HG03575 (cell line): ENCODE data around the gene IRAK2.
"Not testable (repeated sequence)": the region's sequence is repeated elsewhere in the genome, so short reads cannot be mapped to it uniquely, and the experiment has no call there.

ENCODE experiments used
- ATAC-seq: cut with Tn5 transposase; IDR thresholded peaks from one replicate; pipeline ENCODE4 v1.9.1; 2021; ENCODE audit not compliant: unreplicated experiment, insufficient number of reproducible peaks, low FRiP score; ENCODE audit errors: extremely low read depth

Gene IRAK2

DNA sequence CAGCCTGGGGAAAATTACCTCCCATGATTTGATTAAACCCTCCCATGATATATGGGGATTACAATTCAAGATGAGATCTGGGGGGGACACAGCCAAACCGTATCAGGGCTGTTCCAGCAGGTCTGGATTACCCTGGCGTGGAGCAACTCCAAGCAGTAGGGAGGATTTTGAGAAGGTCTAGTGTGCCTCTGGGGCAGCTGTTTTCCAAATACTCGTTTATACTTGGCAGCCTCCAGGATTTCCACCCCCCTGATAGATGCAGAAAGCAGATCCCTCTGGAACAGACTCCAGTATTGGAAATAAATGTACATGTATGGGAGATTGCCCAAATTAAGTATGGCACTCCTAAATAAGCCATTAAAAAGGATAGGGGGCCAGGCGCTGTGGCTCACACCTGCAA lies 7.7 kb upstream of the IRAK2 start:
- ATAC-seq: no peak

DNA sequence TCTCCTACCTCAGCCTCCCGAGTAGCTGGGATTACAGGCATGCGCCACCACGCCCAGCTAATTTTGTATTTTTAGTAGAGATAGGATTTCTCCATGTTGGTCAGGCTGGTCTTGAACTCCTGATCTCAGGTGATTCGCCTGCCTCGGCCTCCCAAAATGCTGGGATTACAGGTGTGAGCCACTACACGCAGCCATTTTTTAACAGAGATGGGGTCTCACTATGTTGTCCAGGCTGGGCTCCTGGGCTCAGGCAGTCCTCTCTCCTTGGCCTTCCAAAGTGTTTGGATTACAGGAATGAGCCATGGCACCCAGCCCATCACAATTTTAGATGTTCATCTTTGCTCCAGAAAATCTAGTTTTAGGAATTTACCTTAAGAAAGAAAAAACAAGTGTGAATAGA lies 6.2 kb upstream of the IRAK2 start:
- ATAC-seq: not testable (repeated sequence)

DNA sequence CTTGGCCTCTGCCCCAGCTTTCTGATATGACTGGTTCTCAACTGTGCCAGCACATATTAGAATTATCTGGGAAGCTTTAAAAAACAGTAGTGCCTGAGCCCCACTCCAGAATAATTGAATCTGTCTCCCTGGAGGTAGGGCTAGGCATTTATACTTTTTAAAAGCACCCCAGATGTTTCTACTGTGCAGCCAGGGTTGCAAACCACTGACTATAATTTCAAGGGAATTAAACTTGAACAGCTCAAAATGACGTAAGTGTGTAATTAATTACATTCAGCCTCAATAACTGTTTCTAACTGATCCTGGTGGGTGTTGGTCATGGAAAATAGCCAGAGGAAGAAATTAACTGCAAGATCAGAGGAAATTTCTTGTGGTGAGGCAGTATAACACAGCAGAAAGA lies 4.4 kb upstream of the IRAK2 start:
- ATAC-seq: no peak

DNA sequence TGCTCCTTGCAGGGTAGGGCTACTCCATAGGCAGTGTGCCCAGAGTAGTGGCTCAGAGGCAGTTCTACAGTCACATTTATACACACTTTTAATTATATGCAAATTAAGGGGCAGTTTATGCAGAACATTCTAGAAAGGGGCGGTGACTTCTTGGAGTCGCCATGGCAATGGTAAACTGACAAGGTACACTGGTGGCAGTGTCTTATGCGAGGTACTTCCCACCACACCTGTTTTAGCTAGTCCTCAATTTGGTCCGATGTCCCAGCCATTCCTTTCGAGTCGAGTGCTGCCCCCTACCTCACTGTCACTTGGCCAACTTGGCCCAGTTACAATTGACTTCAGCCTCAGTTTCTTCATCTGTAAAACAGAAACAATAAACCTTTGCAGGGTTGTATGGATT lies 3.8 kb upstream of the IRAK2 start:
- ATAC-seq: no peak

DNA sequence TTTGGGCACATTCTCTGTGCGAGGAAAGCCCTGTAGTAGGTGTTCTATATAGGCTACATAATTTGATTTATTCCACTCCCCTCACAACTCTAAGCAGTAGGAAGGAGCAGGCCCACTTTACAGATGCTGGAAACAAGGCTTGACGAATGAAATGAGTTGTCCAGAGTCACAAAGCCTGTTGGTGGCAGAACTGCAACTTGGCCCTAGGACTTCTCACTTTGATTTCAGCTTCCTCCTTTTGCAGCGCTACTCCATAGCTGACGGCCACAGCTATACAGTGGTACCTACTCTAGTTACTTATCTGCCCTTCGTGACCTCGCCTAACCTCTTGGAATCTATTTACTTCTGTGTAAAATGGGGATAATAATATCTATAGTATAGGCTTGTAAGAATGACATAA lies 2.5 kb upstream of the IRAK2 start:
- ATAC-seq: no peak

DNA sequence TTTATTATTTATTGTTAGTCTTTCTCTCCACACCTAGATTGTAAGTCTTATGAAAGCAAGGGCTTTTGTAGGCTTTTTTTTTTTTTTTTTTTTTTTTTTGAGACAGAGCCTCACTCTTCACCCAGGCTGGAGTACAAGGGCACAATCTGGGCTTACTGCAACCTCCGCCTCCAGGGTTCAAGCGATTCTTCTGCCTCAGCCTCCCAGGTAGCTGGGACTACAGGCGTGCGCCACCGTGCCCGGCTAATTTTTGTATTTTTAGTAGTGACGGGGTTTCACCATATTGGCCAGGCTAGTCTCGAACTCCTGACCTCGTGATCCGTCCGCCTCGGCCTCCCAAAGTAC lies 546 bp upstream of the IRAK2 start:
- not testable (repeated sequence) for ATAC-seq

DNA sequence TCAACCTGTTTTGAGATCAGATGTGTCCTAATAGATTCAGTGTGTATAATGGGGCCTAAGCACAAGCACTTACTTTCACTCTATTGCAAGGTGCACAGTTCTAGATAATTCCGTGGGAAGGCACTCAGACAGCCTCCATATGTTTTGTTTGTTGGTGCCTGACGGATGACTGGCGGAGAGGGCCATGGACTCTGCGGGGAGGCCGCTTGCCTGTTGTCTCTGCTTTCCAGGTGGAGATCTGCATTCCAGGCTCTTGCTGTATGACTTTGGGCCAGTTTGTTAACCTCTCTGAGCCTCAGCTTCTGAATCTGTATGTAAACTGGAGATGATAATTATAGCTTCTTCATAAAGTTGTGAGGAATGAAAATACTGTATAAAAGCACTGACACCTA lies 1.5 kb downstream of the IRAK2 start:
- ATAC-seq: no peak

DNA sequence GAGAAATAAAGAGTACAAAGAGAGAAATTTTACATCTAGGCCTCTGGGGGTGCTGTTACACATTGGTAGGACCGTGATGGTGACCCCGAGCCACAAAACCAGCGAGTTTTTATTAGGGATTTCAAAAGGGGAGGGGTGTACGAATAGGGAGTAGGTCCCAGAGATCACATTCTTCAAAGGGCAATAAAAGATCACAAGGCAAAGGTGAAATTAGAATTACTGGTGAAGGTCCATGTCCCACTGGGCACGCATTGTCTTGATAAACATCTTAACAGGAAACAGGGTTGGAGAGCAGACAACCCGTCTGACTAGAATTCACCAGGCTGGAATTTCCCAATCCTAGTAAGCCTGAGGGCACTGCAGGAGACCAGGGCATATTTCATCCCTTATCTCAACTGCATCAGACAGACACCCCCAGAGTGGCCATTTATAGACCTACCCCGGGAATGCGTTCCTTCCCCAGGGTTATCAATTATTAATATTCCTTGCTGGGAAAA lies 4.3 kb downstream of the IRAK2 start:
- no peak for ATAC-seq

DNA sequence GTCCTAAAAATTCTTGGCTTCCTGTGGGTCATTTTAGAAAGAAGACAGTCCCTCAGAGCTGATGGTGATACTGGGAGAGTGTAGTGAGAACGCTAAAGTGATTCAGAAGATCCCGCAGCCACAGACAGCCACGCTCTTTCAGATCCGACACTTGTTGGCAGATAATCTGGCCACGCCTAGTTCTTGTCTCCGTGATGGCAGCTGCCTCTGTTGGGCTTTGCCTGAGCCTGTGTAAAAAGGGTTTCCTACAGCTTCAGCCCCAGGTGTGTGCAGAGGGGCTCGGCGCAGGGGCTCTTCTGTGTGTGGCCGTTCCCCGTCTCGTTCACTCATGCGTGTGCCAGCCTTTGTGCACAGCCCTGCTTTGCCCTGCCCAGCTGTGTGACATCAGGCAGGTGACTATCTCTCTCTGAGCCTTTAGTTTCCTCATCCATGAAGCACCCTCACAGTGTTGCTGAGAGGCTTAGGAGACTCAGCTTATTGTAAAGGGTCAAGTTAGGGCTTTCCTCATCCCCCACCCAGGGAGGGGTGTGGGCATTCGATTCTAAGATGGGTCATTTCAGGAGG lies 6.3 kb downstream of the IRAK2 start:
- ATAC-seq: no peak

DNA sequence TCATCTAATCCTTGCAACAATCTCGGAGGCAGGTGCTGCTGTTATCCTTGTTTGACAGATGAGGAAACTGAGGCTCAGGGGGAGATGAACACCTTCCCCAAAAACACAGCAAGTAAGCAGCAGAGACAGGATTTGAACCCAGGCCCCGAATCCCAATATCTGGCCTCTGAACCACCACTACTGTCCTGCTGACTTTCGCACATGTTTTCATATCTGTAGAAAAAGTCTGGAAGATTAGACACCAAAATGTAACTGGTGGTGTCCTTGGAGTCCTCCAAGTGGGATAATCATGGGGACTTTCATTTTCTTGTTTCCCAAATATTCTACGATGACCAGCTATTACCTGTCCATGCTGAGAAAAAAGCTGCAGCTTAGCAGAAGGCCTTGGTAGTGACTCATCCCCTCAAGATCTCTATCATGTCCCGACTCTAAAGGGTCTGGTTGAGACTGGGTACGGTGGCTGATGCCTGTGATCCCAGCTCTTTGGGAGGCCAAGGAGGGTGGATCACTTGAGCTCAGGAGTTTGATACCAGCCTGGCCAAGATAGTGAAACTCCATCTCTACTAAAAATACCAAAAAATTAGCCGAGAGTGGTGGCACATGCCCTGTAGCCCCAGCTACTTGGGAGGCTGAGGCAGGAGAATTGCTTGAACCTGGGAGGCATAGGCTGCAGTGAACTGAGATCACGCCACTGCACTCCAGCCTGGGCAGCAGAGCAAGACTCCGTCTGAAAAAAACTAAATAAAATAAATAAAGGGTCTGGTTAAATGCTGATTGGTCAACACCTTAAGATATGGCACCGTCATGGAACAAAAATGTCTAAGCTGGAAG lies 8.6 kb downstream of the IRAK2 start:
- no peak for ATAC-seq

DNA sequence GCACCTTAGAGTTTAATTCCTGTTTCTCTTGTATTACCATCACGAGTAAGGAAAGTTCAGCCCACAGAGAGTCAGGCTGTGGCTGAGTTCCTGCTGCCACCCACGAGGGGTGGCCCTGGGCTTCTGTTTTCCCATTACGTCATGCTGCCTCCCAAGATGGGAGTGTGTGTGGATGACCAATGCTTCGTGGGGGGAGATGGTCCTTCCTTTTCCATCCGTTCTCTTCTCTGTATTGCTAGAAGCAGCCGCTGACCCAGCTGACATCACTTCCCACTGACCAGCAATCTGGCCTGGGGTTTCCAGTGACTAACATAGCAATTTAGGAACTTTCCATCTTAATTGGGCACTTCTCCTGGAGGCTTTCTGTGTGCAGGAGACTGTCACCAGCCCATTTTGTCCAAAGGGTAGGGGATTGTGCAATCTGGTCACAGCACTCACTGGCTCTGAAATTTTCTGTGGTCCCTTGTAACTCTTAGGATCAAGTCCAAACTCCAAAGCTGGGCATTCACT lies 9.3 kb downstream of the IRAK2 start:
- no peak for ATAC-seq

DNA sequence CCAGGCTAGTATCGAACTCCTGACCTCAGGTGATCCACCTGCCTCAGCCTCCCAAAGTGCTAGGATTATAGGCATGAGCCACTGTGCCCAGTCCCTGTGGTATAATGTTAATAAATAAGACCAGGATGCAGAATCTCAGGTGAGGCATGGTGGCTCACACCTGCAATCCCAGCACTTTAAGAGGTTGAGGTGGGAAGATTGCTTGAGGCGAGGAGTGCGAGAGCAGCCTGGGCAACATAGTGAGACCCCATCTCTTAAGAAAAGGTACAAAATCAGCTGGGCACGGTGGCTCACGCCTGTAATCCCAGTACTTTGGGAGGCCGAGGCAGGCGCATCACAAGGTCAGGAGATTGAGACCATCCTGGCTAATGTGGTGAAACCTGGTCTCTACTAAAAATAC lies 10.6 kb downstream of the IRAK2 start:
- ATAC-seq: not testable (repeated sequence)

DNA sequence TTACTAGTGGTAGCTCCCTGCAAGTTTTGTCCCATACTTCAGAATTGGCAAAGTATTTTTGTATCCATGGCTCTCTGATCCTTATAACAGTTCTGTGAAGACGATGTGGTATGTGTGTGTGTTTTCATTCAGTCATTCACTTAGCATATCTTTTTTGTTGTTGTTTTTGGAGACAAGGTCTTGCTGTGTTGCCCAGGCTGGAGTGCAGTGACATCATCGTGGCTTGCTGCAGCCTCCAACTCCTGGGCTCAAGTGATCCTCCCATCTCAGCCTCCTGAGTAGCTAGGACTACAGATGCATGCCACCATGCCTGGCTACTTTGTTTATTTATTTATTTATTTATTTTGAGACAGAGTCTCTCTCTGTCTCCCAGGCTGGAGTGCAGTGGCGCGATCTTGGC lies 11.4 kb downstream of the IRAK2 start:
- ATAC-seq: not testable (repeated sequence)

DNA sequence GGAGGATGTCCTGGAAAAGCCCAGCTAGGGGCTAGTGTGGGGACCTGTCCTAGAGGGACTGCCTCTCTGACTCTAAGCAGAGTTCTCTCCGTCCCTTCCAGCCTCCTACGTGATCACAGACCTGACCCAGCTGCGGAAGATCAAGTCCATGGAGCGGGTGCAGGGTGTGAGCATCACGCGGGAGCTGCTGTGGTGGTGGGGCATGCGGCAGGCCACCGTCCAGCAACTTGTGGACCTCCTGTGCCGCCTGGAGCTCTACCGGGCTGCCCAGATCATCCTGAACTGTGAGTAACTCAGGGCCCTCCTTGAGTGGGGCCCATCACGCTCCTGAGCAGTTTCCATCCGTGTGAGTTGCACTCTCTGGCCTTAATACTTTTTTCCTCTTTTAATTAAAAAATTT lies 13.0 kb downstream of the IRAK2 start:
- ATAC-seq: no peak

DNA sequence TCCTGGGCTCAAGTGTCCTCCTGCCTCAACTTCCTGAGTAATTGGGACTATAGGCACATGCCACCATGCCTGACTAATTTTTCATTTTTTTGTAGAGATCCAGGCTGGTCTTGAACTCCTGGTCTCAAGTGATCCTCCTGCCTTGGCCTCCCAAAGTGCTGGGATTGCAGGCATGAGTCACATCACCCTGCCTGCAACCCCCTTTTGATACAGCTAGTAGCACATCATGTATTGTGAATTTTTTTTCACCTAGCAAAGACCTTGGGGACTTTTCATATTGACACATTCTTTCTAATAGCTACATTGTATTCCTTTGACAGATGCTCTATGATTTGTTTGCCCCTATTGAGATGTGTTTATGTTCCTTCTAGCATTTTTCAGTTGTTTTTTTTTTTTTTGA lies 14.2 kb downstream of the IRAK2 start:
- ATAC-seq: no peak

DNA sequence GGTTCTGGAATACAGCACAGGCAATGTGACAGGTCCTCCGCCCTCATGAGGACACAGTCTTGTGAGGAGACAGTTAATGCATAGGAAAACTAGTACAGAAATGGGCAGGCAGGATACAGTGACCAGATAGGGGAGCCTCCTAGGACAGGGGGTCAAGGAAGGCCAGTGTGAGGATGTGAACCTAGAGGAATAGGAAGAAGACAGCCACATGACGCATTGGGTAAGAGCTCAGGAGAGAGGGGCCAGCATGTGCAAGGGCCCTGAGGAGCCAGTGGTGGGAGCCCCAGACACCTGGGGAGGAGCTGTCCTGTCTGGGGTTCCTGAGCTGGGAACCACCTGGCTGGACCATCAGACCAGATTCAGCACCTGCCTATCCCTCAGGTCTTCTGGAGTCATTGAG lies 15.6 kb downstream of the IRAK2 start:
- ATAC-seq: no peak

DNA sequence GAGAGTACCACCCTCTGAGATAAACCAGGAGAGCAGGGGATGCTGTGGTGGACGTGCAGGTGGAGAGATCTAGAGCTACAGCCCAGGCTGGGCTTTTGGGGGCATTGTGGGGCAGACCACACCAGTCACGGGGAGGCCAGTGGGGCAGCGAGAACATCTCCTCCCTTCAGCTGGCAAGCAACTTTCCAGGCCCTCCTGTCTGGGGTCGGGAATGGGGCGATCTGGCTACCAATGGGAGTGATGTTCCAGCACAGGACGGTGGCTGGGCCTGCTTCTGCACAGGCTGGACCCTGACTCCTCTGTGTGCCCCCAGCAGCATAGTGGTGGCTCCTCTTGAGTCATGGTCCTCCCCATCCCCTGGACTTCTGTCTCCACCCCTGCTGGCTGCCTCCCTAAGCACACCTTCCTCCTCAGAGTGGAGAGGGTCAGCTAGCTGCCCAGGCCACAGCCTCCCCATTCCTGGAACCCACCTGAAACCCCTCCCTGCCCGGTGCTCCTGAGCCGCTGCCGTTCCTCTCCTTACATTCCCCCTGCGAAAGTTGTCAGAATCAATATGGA lies 16.1 kb downstream of the IRAK2 start:
- ATAC-seq: no peak

DNA sequence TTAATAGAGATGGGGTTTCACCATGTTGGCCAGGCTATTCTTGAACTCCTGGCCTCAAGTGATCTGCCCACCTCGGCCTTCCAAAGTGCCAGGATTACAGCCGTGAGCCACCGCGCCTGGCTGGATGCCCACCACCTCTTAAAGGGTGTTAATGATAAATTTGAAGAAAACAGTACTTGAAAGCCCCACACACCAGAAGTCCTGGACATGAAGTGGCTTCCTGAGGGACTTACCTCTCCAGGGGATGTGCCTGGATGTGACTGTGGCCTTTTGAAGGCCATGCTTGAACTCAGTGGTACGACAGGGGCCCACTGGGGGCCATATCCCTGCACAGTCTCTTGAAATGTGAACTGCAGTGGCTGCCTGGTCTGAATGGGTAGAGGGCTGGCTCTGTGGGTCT lies 18.2 kb downstream of the IRAK2 start:
- no peak for ATAC-seq

DNA sequence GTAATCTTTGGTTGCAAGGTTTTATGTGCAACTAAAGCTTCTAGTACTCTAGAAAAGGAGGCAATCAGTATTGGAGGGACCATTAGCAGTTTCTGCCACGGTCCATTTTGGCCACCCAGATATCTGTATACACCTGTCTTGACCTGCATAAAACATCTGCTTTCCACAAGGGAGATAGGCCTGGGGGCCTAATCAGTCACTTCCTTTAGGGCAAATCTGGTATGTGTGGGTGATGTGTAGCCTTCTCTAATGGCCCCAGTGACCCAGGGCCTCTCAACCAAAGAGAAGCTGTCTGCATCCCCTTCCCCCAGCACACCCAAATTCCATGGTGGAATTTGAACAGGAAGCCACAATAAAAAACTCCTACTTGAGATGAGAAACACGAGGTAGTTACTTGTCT lies 19.5 kb downstream of the IRAK2 start:
- no peak for ATAC-seq
